Amygdala (tissue), 56 donors: Measurements from ENCODE around the gene ABCD3.
"Not testable (repeated sequence)": the region's sequence is repeated elsewhere in the genome, so short reads cannot be mapped to it uniquely, and the experiment has no call there.

Experiments used
- DNase-seq, 56 donors: peaks; one replicate each; lab custom pipeline; 2025; lab: John Stamatoyannopoulos, UW

The ABCD3 gene

DNA sequence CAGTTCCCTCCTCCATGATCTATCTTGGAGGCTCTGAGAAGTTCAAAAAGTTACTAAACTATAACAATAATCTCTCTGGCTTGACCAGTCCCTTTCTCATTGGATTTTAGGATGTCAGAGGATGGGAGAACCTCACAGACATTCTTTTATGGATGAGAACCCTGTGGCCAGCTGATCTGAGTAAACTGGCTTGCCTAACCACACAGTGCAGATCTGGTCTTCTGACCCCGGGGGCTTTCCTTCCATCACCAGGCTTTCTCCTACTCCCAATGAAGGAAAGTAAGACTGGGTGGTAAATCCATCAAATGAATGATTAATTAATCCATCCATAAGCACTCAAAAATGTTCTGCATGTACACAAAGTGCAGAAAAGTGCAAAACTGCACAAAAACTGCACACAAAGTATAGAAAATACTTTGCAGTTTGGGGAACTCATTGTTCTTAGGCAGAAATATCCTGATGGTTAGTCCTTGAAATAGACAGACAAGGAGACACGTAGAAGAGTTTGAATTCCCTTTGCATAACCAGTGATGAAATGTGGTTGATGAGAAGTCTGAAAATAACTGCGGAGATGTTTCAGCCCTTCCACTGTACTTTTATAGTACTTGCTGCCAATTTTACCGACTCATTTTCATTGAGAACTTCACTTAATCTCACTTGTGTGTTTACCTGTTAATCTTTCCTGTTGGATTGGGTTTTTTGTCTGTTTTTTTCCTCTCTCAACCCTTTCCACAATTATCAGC, 125.9 kb downstream of the ABCD3 start:
- DNase-seq, result no peak

DNA sequence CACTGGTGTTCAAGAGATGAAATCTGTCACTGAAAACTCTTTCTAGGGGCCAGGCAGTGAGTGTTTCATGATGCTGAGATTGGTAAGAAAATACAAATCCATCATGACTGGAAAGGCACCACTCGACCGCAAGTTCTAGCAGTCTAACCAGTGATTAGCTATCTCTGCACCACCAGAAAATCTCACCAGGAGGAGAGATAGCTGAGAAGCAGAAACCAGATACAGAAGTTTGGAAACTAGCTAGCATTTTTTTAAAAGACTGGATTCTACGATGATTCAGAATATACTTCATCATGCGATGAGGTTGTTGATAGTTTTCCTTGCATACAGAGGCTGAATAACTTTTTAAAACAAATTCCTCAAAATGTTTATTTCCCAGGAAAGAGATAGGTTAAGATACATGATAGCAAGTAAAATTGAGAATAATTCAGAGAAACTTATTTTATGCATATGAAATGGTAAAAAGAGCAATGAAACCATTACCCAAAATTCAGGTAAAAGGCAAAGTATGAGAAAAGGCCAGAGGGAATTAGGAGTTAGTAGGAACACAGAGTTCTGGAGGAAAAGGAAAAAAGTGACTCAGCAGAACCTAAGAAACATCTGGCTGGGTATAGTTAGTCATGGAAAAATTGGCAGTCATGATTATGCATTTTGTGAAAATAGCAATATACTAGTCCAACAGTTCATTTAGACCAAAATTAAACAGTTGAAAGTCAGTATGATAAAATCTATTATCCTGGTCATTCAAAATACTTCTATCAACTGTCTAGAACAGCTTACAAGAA, 126.7 kb downstream of the ABCD3 start:
- no peak for DNase-seq

DNA sequence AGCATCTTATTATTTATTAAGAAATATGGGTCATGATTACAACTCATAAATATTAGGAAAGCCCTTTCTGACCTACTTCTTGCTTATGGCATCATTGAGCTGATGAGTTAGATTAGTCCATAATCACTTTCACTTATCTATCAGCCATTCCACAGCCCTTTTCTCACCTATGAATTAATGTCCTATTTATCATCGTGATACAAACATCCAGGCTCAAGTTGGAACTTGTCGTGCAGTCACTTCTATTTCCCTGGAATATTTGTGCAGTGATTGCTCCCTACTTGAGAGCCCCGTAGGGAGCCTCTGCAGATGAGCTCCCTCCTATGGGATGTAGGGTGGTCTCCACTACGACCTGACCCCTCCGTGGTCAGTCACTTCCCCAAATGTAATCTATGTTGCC, 131.5 kb downstream of the ABCD3 start:
- no peak for DNase-seq

DNA sequence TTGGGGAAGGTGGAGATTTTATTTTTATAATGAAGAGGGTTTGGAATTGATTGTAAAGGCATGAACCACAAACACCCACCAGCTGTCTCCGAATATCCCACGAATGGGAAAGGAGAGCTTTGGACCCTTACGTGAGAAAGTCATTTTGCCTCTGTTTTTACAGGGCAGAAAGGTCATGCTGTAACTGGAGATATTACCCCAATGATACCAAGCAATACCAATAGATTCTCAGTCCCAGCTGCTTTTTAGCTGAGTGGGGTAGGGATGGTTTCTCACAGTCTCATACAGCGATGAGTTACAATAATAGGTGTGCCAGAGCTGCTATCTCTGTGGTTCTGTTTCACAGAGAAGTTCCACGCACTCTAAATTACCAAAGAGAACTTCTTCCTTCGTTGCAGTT, 132.2 kb downstream of the ABCD3 start:
- DNase-seq, result no peak

DNA sequence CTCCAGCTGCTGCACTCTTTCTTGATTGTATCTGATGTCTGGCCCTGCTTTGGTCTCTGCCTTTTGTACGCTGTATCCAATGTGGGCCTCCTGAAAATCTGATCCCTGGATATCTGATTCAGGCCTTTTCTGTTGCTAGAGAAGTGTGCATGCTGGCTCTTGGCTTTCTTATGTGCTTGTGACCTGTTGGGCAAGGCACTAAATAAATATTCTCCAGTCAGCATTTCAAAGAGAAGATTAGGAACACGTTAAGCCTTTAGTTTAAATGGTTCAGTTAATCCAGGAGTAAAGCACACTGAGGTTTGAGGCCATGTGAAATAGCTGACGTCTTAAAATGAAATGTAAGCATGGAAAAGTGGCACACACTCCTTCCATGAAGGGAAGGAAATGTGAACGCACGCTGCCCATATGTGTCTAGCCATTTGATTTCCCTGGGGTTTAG, 132.6 kb downstream of the ABCD3 start:
- DNase-seq, result no peak

DNA sequence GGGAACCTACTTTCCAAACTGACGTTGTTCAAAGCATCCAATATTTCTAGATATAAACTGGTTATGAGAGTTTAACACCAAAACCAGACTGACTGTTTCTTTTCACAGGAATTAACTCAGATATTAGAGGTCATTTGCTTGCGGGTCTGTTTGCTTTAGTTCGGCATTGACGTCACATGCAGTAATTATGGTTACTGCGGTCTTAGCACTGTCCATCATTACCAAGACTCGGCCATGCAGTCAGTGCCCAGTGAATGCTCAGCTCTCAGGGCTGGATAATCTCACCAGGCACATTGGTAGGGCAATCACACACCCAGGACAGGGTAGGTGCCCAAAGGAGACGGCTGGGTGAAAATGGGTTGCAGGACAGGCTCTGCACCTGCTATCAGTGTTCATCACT, 133.3 kb downstream of the ABCD3 start:
- no peak for DNase-seq

DNA sequence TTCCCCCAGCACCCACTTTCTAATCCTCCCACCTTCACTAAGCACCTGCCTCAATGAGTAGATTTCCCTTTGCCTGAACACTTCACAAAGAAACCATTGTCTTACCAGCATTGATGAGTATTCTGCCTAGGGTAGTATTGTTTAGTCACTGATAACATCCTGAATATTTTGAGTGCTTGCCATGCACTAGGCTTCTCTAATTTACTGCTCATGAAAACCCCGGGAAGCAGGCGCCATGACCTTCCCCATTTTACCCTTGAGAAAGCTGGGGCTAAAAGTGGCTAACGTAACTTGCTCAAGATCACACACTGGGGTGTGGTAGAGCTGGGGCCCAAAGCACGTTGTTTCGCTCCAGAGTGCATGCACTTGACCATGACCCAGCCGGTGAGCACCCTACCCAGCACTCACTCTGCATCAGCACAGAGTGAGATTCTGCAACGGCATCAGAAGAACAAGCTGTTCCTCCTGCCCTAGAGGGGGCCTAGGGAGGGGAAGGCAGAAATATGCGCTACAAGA, 133.9 kb downstream of the ABCD3 start:
- DNase-seq, result no peak

DNA sequence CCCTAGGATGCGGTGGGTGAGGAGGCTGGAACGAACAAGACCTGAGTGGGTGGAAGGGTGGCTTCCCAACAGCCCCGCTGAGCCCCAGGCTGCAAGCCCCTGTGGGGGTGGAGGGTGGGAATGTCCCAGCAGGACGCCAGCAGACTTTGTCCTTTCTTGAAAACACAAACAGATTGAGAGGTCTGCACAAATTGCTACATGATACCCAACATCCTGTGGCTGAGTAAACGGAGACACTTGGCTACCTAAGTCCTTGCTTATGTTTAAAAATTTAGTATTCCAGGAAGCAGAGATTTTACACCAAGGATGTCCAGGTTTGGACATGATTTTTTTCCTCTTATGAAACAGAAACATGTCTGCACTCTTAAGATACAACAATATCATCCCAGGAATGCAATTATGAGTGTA, 135.1 kb downstream of the ABCD3 start:
- no peak for DNase-seq

DNA sequence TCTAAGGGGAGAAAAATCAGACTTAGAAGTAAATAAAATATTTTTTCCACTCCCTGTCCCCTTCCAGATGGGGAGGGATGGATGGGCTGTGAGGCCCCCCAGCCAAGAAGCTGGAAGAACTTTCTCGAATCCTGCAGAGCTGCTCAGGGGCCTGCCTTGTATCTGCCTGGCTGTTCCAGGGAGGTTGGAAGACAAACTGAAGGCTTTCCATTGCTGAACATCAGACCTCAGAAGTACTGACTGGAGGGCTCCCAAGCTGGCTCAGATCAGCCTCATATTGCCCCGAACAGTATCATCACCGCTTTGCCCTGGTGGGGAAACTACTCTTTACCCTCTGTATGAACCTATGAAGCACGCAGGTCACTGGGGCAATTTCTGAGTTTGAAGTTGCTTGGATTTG, 135.7 kb downstream of the ABCD3 start:
- no peak for DNase-seq

DNA sequence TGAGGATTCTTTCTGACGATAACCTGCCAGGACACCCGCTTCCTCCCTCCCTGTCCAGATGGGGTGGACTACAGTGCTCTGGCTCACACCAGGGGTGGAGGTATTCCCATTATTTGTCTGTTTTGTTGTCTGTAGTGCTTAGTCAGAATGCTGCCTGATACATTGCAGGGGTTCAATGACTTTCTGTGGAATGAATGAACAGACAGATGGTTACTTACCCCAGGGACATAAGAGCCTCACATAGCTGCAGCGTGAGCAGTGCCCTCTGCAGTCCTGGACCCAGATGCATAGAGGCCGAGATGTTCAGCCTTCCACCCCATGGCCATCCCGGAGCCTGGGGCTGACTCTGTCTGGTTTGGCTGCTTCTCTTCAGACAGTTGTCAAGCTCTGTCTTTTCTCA, 136.4 kb downstream of the ABCD3 start:
- no peak for DNase-seq

DNA sequence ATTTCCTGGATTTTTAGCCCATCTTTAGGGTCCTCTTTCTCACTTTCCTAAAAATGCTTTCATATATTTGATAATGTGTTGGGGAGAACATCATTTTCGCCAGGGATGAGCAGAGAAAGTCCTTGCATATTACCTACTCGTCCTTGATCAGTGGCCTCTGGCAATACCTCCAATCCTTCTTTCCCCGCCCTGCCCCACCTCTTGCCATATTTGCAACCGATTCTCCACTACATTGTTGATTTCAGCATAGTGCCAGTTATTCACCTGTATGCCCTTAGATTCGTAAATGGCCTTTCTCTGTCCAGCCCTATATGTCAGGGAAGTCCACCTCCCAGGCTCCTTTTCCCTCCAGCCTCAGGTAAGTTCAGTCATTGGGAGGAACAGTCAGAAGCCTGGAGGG, 136.9 kb downstream of the ABCD3 start:
- no peak for DNase-seq

DNA sequence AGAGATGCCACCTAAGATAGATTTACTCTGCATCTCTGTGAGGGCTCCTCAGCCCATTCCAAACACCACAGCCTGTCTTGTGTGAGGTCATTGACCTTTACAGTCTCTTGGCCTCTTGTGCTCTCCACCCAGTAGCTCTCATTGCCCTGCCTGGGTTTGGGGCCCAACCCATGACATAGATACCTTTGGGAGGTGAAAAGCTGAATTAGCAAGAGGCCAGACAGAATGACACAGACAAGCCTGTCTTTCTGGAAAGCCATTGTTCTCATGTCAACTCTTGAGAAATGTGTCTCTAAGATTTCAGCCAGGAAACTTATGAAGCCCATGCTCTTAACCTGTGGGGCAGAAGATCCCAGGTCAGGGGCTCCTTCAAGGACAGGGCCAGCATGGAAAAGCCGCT, 141.7 kb downstream of the ABCD3 start:
- no peak for DNase-seq

DNA sequence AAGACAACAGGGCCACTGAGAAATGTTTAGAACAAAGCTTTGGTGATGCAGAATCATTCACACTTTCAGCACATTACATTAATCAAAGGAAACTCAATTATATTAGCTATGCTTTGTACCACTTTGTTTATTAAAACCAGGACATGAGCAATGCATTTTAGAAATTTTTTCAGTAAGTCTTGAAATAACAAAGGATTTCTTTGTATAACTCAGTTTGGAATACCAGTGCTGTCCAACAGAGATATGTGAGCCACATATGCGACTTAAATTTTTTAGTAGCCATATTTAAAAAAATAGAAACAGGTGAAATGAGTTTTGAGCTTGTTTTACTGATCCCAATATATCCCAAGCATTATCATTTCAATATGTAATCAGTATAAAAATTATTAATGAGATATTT, 142.1 kb downstream of the ABCD3 start:
- no peak for DNase-seq

DNA sequence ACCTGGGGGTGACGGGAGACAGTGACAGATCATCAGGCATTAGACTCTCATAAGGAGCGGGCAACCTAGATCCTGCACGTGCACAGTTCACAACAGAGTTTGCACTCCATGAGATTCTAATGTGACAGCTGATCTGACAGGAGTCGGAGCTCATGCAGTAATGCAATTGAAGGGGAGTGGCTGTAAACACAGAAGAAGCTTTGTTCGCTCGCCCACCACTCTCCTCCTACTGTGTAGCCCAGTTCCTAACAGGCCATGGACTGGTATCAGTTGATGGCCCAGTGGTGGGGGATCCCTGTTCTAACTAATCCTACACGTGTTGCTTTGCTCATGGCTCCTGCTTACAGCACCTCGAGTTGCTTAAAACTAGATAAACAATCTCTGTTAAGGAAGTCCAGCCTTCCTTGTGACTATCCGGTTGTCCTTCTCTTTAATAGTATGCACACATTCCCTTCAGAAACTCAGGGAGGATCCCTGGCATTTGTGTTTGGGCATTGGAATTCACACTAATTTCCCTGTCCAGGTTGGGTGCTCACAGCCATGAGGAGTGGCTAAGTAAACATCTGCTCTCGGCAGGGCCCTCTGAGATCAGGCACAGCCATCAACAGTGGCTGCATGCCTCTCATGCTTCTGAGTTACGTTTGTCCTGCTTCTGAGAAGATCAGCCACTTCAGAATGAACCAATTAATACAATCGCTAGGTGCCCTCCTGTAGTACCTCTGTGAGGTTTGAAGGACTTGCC, 144.5 kb downstream of the ABCD3 start:
- DNase-seq, result no peak

DNA sequence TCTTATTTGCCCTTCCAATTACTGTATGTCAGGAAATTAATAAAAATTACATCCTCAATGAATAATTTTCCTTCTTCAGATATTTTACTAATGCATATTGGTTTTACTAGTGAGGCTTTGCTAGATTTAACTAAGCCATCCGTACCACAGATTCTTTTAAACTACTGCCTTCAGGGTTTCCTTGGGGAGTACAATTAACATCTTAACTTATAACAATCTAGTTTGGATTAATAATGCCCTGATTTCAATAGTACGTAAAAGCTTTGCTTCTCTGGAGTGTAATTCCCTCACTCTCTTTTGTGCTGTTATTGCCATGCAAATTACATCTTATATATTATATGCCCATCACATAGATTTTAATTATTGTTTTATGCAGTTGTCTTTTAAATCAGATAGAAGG, 147.7 kb downstream of the ABCD3 start:
- no peak for DNase-seq

DNA sequence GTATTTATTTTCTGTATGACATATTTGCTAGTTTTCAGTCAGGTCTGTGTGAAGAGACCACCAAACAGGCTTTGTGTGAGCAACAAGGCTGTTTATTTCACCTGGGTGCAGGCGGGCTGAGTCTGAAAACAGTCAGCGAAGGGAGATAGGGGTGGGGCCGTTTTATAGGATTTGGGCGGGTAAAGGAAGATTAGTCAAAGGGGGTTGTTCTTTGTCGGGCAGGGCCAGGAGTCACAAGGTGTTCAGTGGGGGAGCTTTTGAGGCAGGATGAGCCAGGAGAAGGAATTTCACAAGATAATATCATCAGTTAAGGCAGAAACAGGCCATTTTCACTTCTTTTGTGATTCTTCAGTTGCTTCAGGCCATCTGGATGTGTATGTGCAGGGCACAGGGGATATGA, 148.2 kb downstream of the ABCD3 start:
- not testable (repeated sequence) for DNase-seq

DNA sequence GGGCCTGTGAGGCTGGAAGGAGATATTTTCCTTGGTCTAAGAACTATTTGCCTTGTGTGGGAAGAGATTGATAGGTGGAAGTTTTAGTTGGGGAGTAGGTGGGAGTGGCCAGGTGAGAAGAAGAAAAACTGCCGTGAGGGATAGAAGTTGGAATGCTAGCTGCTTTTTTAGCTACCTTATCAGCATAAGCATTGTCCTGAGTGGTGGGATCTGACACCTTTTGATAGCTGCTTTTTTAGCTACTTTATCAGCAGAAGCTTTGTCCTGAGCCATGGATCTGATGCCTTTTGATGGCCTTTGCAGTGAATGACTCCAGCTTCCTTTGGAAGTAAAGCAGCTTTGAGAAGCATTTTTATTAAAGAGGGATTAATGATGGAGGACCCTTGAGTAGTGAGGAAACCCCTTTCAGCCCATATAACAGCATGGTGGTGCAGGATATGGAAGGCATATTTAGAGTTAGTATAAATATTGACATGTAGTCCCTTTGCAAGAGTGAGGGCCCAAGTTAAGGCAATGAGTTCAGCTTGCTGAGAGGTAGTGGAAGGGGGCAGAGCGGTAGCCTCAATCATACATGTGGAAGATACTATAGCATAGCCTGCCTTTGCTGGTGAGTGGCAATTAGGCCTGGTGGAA, 149.9 kb downstream of the ABCD3 start:
- DNase-seq, result not testable (repeated sequence)
